ENCODE measurements around the gene SLC22A17.
A peak's percentile ranks its signal among the peaks of the same experiment; 100 is the strongest.

GRCh38 chr14:23344481-23344880, 8.2 kb downstream of the SLC22A17 start:
- peak; percentile 22; the same call in 1 of the 2 replicates for TF ChIP-seq CTCF (conservative IDR thresholded peaks at IDR 0.05; ENCODE audit: low read length)
- TF ChIP-seq EZH2phosphoT487 (IDR thresholded peaks at IDR 0.05; ENCODE audit: borderline replicate concordance, low read depth, low read length) = no peak

Measured in OCI-LY7 (cell line).